Measurements from ENCODE around the gene APPL1. TPM values are rescaled to one million over a fixed set of nuclear protein-coding genes. Genes with fewer than 3 reads are reported as not detected.

APPL1 gene
- total RNA-seq, 6 donors from 2014 or later: 18.2 to 53.9 (median 35.3) TPM

GRCh38 chr3:57279685-57280084 lies 52.2 kb downstream of the APPL1 start:
- no peak for ATAC-seq (ENCODE audit: low FRiP score in 2 of 2)
- no peaks in the 10 kb centered on the region for H3K9me3 ChIP-seq
- H3K4me3 ChIP-seq: no peak overlapping the region
- no peak for TF ChIP-seq EP300 (IDR thresholded peaks at IDR 0.05)
- no peak for TF ChIP-seq POLR2A (IDR thresholded peaks at IDR 0.05)
- TF ChIP-seq CTCF (IDR thresholded peaks at IDR 0.05): no peak
- TF ChIP-seq POLR2AphosphoS5 (IDR thresholded peaks at IDR 0.05): no peak
- no peak for DNase-seq
- 84 to 87% methylated on average over 5 of the region's 5 CpGs for WGBS, 2 donors
- H3K27ac ChIP-seq: no peak overlapping the region
- no peaks in the 10 kb centered on the region for H3K27me3 ChIP-seq
- no peaks in the 10 kb centered on the region for H3K4me1 ChIP-seq
- H3K36me3 ChIP-seq: peaks cover 0 to 8% (median under 1%) of the 10 kb centered on the region in 4 donors

- no peaks in the 10 kb centered on the region for H3K4me1 ChIP-seq
- no peaks in the 10 kb centered on the region for H3K9me3 ChIP-seq
- ATAC-seq (ENCODE audit: low FRiP score in 2 of 2): no peak
- TF ChIP-seq EP300 (IDR thresholded peaks at IDR 0.05) (no peak), POLR2A (IDR thresholded peaks at IDR 0.05) (no peak), POLR2AphosphoS5 (IDR thresholded peaks at IDR 0.05) (no peak), CTCF (IDR thresholded peaks at IDR 0.05) (no peak)
- H3K4me3 ChIP-seq: no peak overlapping the region
- no peak for DNase-seq
- H3K27ac ChIP-seq: no peak overlapping the region
- no peaks in the 10 kb centered on the region for H3K27me3 ChIP-seq
- no peaks in the 10 kb centered on the region for H3K36me3 ChIP-seq
- WGBS, 2 donors: 33% methylated on average over 1 of the region's 1 CpG
These were observed 54.2 kb downstream of the APPL1 start for GRCh38 chr3:57281715-57282114.

- DNase-seq (no peak), ATAC-seq (ENCODE audit: low FRiP score in 2 of 2) (no peak)
- no peaks in the 10 kb centered on the region for H3K36me3 ChIP-seq
- WGBS, 2 donors: 65 to 71% methylated on average over 6 of the region's 6 CpGs
- no peak overlapping the region for H3K27ac ChIP-seq
- H3K9me3 ChIP-seq: no peaks in the 10 kb centered on the region
- H3K4me1 ChIP-seq: no peaks in the 10 kb centered on the region
- no peak overlapping the region for H3K4me3 ChIP-seq
- no peak for TF ChIP-seq CTCF (IDR thresholded peaks at IDR 0.05)
- TF ChIP-seq POLR2A (IDR thresholded peaks at IDR 0.05): no peak
- no peak for TF ChIP-seq EP300 (IDR thresholded peaks at IDR 0.05)
- no peak for TF ChIP-seq POLR2AphosphoS5 (IDR thresholded peaks at IDR 0.05)
- H3K27me3 ChIP-seq: no peaks in the 10 kb centered on the region
These were observed 55.8 kb downstream of the APPL1 start for GRCh38 chr3:57283334-57283733.

DNA sequence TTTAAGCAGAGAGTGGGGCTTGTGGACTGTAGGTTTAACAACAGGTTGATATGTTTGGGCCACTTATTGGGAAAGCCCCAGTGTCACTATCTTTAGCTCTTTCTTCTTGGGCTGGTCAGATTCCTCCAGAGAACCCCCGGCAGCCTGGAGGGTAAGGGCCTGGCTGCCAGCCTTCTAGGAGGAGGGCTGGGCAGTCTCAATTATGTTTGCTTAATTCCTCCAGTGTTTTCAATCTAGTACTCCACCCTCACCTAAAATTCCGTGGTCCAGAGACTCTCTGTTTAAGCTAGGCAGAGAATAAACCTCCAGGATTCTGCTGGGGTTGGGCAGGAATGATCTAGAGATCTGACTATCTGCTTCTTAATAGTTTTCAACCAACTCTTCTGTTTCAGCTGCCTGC lies 59.7 kb downstream of the APPL1 start:
- Histone ChIP-seq H3K27ac (no peak overlapping the region), H3K9me3 (no peaks in the 10 kb centered on the region), H3K4me3 (no peak overlapping the region), H3K27me3 (no peaks in the 10 kb centered on the region), H3K4me1 (no peaks in the 10 kb centered on the region), H3K36me3 (no peaks in the 10 kb centered on the region)
- 45 to 58% methylated on average over 2 of the region's 2 CpGs for WGBS, 2 donors
- TF ChIP-seq EP300 (IDR thresholded peaks at IDR 0.05) (no peak), CTCF (IDR thresholded peaks at IDR 0.05) (no peak), POLR2AphosphoS5 (IDR thresholded peaks at IDR 0.05) (no peak), POLR2A (IDR thresholded peaks at IDR 0.05) (no peak)
- ATAC-seq (ENCODE audit: low FRiP score in 2 of 2) (no peak), DNase-seq (no peak)

DNA sequence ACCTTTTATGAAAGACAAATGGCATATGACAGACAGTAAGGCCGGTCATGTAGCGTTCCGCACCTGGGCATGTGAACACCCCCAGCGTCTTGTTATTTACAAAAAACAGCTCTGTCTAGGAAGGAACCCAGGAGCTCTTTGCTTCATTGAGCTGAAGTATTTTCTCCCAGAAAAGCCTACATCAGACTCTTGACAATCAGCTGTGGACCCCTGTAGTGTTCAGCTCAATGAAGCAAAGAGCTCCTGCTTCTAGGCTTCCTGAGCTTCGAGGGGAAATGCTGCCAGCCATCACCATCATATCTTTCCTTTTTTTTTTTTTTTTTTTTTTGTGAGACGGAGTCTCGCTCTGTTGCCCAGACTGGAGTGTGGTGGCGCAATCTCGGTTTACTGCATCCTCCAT lies 60.9 kb downstream of the APPL1 start:
- Histone ChIP-seq H3K27ac (no peak overlapping the region), H3K4me1 (no peaks in the 10 kb centered on the region), H3K27me3 (no peaks in the 10 kb centered on the region), H3K4me3 (no peak overlapping the region), H3K9me3 (no peaks in the 10 kb centered on the region), H3K36me3 (no peaks in the 10 kb centered on the region)
- DNase-seq (no peak), ATAC-seq (ENCODE audit: low FRiP score in 2 of 2) (no peak)
- TF ChIP-seq POLR2AphosphoS5 (IDR thresholded peaks at IDR 0.05) (no peak), CTCF (IDR thresholded peaks at IDR 0.05) (no peak), EP300 (IDR thresholded peaks at IDR 0.05) (no peak), POLR2A (IDR thresholded peaks at IDR 0.05) (no peak)
- 79 to 89% methylated on average over 7 to 9 of the region's 9 CpGs for WGBS, 2 donors

Measured in upper lobe of left lung (tissue), 6 donors.